Activated T-cell treated with anti-CD3 and anti-CD28 coated beads, Interleukin-2, amount 50 U/mL, for 4 hours (primary cell): ENCODE results near the gene ZNF326. TPM values are rescaled to one million over a fixed set of nuclear protein-coding genes. Genes with fewer than 3 reads are reported as not detected.
"Not testable (repeated sequence)": the region's sequence is repeated elsewhere in the genome, so short reads cannot be mapped to it uniquely, and the experiment has no call there.

ENCODE experiments used
- ATAC-seq, 2 donors: fragments of 200-7000 bp; cut with Tn5 transposase; one replicate each; pipeline ENCODE4 v1.10.0; 2021
- DNase-seq: peaks from one replicate; pipeline ENCODE4 v3.0.0-alpha.2; 2020
- H3K27me3 Mint-ChIP-seq: one replicate; pipeline ENCODE4 v1.8.0; 2021; ENCODE audit warnings: low read depth, mixed read lengths
- H3K36me3 Mint-ChIP-seq: one replicate; pipeline ENCODE4 v1.8.0; 2022; ENCODE audit warnings: mixed read lengths; ENCODE audit not compliant: insufficient read depth
- H3K4me1 Mint-ChIP-seq: one replicate; pipeline ENCODE4 v1.8.0; 2021; ENCODE audit warnings: low read depth, mixed read lengths
- H3K4me3 Mint-ChIP-seq: one replicate; pipeline ENCODE4 v1.8.0; 2021; ENCODE audit warnings: mild to moderate bottlenecking, moderate library complexity, mixed read lengths
- H3K9me3 Mint-ChIP-seq: one replicate; pipeline ENCODE4 v1.8.0; 2021; ENCODE audit warnings: mixed read lengths
- total RNA-seq, 3 donors: library from RNA; stranded (reverse); gene quantifications; one replicate each; pipeline ENCODE4 v1.2.1, GENCODE V29; 2021

The ZNF326 gene
- total RNA-seq, 3 donors from 2014 or later: 30.0 to 32.0 (median 31.2) TPM

DNA sequence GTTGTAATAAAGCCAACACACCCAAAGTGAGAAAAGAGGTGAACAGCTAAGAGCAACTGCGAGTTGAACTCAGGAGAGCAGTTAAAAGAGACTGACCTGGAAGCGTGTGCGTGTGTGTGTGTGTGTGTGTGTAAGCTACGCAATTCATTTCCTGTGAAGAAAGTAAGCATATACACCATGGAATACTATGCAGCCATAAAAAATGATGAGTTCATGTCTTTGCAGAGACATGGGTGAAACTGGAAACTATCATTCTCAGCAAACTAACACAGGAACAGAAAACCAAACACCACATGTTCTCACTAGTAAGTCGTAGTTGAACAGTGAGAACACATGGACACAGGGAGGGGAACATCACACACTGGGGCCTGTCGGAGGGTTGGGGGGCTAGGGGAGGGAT, 69.2 kb downstream of the ZNF326 start:
- not testable (repeated sequence) for ATAC-seq, H3K36me3 Mint-ChIP-seq, H3K4me3 Mint-ChIP-seq, DNase-seq, H3K9me3 Mint-ChIP-seq, H3K4me1 Mint-ChIP-seq, H3K27me3 Mint-ChIP-seq

DNA sequence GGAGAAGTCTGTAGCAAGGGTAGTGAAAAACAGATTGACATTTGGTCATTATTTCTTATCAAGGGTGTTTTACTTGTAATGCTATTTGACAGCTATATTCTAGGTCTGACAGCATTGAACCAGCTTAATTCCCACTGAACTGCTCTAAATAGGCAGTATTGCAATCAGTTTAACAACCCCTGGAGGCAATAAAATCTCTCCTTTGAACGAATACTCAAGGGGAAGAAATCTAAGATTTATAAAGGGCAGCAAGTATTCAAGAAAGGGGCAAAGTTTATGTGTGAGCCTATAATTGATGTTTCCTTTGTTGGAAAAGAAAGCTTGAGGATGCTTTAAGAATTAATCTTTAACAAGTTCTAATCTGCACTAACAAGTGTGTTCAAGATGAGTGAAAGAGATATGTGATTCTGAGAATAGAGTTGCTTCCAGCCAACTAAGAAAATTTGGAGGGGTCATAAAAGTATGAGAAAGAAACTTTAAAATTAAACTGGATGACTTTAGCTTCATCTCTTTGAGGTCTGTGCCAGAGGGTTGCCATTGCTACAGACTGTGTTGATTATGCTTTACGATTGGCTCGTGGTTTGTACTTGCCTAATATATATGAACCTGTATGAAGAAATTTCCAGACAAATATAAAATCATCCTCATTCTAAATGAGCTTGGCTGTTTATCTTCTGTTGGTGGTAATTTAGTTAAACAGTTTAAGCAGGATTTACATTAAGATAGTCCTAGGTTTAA, 72.5 kb downstream of the ZNF326 start:
- no peak for ATAC-seq
- H3K9me3 Mint-ChIP-seq: peaks cover 3% of the 10 kb centered on the region
- peaks cover 20% of the 10 kb centered on the region for H3K27me3 Mint-ChIP-seq

DNA sequence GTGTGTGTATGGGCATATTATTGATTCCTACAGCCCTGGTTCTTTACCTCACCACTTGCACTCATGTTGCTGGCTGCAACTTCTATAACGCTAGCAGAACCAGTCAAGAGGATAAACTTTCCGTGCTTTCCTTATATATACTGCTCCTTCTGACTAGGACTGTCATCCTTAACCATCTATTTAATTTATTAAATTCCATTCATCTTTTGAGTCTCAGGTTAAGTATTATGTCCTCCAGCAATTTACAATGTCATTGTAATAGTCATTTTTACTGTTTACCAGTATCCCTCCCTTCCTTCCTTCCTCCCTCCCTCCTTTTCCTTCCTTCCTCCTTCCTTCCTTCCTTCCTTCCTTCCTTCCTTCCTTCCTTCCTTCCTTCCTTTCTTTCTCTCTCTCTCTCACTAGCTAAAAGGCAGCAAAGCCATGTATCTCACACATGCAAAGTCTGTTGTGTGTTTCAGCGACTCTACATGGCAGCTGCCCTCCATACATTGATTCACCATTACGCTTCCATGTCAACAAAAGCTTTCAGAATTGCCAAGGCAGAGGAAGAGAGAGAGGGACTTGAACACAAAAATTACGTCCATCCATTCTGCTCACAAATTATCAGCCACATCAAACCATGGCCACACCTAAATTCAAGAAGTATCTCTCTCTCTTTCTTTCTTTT, 73.8 kb downstream of the ZNF326 start:
- ATAC-seq (no peak), DNase-seq (no peak)
- H3K4me3 Mint-ChIP-seq: no peak overlapping the region
- H3K9me3 Mint-ChIP-seq: peaks cover 3% of the 10 kb centered on the region
- peaks cover 18% of the 10 kb centered on the region for H3K27me3 Mint-ChIP-seq
- no peaks in the 10 kb centered on the region for H3K4me1 Mint-ChIP-seq
- H3K36me3 Mint-ChIP-seq: no peaks in the 10 kb centered on the region

More for the DNA sequence above, 72.5 kb downstream of the ZNF326 start:
- no peak overlapping the region for H3K4me3 Mint-ChIP-seq
- DNase-seq: no peak
- no peaks in the 10 kb centered on the region for H3K4me1 Mint-ChIP-seq
- H3K36me3 Mint-ChIP-seq: no peaks in the 10 kb centered on the region

DNA sequence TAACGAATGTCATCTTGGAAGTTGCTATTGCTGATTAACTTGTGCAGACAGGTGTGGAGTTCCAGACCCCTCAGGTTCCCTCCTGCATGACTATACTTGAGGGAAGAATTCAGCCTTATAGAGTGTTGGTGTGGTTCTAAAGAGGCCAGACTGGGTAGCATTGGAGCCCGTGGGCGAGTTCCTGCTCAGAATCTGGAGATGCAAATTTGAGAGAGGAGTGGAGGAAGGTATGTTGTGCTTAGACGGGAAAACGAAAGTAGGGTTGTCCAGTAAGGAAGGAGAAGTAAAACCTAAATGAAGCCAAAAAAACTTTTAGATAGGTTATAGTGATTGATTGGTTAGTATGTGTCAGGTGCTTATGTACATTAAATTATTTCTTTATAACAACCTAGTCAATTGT, 79.2 kb downstream of the ZNF326 start:
- peaks cover 27% of the 10 kb centered on the region for H3K27me3 Mint-ChIP-seq
- H3K9me3 Mint-ChIP-seq: no peaks in the 10 kb centered on the region
- H3K36me3 Mint-ChIP-seq: no peaks in the 10 kb centered on the region
- DNase-seq (no peak), ATAC-seq (no peak)
- no peak overlapping the region for H3K4me3 Mint-ChIP-seq
- no peaks in the 10 kb centered on the region for H3K4me1 Mint-ChIP-seq

DNA sequence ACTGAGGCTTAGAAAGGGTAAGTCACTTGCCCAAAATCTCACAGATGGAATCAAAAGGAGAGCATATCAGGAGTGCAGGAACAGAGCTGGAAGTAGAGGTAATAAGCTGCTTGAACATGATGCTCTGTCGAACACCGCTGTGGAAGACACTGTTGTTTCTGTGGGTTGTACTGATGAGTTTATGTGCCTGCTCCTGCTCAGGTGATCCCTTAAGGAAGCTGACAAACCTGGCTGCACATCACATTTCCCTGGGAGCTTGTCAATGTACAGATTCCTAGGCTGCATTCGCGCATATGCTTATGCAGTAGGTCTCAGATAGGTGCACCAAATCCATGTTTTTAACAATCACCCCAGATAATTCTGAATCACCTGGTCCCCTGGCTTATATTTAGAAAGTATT, 79.7 kb downstream of the ZNF326 start:
- Mint-ChIP-seq H3K27me3 (peaks cover 27% of the 10 kb centered on the region), H3K4me3 (no peak overlapping the region), H3K36me3 (no peaks in the 10 kb centered on the region), H3K9me3 (no peaks in the 10 kb centered on the region), H3K4me1 (no peaks in the 10 kb centered on the region)
- DNase-seq (no peak), ATAC-seq (no peak)

DNA sequence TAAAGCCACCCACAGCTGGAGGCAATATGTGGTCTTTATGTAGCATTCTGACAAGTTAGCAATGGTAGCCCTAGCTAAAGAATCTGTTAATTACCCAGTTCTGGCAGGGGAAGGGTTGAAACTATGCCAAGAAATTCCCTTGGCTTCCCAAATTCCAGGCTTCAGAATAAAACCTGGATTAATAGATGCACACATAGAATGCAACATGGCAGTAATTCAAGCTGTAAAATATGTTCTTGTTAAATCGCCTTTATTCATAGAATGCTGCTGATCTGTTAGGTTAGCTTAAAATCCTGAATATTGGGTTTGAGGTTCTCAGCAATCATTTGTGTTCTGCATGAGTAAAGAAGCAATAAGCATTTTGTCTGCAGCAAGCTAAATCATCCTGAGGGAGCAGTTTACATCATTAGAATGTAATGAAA, 80.1 kb downstream of the ZNF326 start:
- H3K4me1 Mint-ChIP-seq: no peaks in the 10 kb centered on the region
- no peaks in the 10 kb centered on the region for H3K36me3 Mint-ChIP-seq
- ATAC-seq (no peak), DNase-seq (no peak)
- H3K27me3 Mint-ChIP-seq: peaks cover 23% of the 10 kb centered on the region
- H3K9me3 Mint-ChIP-seq: no peaks in the 10 kb centered on the region
- no peak overlapping the region for H3K4me3 Mint-ChIP-seq

DNA sequence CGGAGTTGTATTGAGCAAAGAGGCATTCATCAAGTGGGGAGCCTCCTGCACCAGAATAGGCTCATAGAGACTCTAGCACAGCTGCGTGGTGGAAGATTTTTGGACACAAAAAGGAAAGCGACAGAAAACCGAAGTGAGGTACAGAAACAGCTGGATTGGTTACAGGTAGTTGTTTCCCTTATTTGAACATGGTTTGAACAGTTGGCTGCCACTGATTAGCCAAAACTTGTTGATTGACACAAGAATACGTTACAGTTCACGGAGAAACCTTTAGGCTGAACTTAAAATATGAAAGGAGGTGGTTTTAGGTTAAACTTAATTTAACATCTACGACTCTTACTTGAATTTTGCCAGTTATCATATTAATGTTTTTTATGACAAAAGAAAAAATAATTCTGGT, 89.1 kb downstream of the ZNF326 start:
- ATAC-seq: no peak
- Mint-ChIP-seq H3K9me3 (no peaks in the 10 kb centered on the region), H3K27me3 (peaks cover 18% of the 10 kb centered on the region), H3K36me3 (no peaks in the 10 kb centered on the region), H3K4me1 (no peaks in the 10 kb centered on the region), H3K4me3 (no peak overlapping the region)
- no peak for DNase-seq

Other genes starting within 250 kb of the ZNF326 start
- gene LRRC8D, start 174.1 kb upstream of the ZNF326 start, total RNA-seq: 10 to 100 TPM; 42.1 to 56.7 (median 48.0) TPM